GM18507 (cell line): Measurements from ENCODE around the gene PRSS21.

Experiments
- DNase-seq: peaks from one replicate; pipeline ENCODE4 v3.0.0; 2011; ENCODE audit warnings: low read depth; ENCODE audit not compliant: insufficient read length; ENCODE audit errors: extremely low spot score
- FAIRE-seq: peaks from 2 replicates; lab custom pipeline; 2011; peaks lifted over from hg19 to GRCh38; lab: Jason Lieb, UNC

PRSS21 gene

DNA sequence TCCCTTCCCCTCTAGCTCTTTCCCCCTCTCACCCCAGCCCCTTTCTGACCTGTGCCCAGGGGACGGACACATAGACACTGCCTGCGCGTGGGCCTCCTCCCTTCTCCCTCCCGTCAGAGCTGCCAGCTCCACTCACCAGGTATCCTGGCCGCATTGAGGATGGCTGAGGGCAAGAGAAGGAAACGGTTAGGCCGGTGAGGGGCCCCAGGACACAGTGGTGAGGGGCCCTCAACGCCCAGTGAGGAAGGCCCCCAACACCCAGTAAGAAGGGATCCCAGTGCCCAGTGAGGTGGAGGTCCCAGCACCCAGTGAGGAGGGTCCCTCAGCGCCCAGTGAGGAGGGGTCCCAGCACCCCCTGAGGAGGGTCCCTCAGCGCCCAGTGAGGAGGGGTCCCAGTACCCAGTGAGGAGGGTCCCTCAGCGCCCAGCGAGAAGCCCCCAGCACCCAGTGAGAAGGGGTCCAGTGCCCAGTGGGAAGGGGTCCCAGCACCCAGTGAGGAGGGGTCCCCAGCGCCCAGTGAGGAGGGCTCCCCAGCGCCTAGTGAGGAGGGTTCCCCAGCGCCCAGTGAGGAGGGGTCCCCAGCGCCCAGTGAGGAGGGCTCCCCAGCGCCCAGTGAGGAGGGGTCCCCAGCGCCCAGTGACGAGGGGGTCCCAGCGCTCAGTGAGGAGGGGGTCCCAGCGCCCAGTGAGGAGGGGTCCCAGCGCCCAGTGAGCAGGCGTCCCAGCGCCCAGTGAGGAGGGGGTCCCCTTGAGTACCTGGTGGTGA lies 39.8 kb downstream of the PRSS21 start:
- FAIRE-seq = no peak
- no peak for DNase-seq

DNA sequence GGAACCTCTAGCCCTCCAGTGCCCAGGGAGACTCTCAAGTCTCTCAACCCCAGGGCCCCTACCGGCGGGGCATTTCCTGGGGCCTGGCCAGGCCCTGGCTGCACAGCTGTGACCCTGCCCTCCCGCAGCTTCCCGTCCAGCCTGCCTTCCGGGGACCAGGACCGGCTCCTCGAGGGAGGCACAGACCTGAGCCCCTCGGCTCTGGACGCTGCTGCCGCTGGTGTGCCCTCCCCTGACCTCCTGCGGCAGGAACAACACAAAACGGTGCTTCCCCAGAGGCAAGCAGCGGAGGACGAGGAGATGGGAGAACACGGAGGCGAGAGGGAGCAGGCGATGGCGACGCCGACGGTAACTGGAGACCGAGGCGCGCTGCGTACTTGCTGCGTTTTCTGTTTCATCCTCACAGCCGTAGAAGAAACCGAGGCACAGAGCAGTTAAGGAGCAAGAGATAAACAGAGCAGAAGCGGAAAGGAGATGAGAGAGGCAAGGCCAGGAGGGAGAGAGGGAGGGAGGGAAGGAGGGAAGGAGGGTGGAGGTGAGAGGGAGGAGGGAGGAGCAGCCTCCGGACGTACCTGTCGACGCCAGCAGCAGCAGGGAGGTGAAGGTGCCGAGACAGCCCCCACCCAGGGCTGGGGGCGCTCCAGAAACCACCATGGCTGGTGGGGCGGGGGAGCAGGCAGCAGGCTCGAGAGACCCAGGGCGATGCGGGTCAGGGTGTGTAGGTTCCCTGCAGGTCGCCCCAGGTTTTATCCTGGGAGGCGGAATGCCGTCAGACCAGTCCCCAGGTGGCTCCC lies 40.6 kb downstream of the PRSS21 start, which contains the start of gene PRSS22:
Gene PRSS22 (minus strand): TSS at position 720 of the 794 bp plus-strand sequence. CDS start 66 bp downstream, at position 654.
- FAIRE-seq (no peak), DNase-seq (no peak)

DNA sequence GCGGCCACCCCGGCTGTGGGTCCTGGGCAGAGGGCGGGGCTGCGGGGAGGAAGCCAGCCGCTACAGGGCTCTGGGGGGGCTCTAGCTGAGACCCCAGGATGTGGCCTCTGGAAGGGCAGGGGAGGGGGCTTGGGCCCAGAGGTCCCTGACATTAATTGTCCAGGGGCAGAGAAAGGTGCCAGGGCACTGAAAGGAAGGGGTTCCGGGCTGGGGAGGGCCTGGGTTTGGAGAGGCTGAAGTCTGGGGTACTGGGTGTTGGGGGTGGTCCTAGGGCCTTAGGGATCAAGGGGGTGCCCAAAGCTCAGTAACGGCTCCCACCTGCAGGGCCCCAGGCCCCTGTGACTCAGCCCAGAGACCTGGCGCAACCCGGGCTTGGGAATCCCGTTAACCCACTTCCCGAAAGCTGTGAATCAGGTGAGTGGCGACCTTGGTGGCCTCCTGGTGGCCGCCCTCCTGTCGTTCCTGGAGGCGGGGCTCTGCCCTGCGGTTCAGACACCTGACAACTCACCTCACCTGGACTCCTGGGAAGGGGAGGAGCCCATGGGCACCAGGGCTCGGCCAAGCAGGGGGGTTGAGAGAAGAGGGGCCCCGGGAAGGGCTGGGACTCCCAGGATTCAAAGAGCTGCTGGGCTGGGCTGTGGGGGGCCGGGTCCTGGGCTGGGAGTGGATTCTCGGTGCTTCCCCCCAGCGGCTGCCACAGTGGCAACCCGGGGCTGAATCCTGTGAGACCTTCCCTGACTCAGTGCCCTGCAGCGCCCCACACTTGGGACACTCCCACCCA lies 41.4 kb downstream of the PRSS21 start:
- FAIRE-seq = no peak
- DNase-seq = no peak

DNA sequence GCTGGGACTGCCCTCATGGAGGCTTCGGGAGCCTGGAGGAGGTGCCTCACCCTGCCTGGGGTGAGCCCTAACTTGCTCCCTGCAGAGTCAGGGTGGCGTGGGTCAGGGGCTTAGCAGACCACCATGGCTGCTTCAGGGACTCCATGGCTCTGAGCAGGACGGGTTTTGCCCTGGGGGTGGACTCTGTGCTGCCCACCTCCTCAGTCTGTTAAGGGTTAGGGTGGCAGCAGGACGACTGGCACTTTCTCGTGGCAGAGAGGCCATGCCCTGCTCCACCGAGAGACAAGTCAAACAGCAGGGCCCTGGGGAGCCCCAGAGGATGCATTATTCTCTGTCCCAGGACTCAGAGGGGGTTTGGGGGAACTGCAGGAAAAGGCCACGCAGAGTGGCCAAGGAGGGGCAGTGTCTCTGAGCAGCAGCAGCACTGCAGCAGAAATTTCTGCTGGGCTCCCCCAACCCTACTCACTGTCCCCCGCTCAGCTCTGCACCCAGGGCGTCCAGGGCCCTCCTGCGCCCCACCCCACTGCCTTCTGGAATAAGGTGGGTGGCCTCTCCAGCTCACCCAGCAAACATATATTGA lies 42.7 kb downstream of the PRSS21 start:
- FAIRE-seq (no peak), DNase-seq (no peak)

DNA sequence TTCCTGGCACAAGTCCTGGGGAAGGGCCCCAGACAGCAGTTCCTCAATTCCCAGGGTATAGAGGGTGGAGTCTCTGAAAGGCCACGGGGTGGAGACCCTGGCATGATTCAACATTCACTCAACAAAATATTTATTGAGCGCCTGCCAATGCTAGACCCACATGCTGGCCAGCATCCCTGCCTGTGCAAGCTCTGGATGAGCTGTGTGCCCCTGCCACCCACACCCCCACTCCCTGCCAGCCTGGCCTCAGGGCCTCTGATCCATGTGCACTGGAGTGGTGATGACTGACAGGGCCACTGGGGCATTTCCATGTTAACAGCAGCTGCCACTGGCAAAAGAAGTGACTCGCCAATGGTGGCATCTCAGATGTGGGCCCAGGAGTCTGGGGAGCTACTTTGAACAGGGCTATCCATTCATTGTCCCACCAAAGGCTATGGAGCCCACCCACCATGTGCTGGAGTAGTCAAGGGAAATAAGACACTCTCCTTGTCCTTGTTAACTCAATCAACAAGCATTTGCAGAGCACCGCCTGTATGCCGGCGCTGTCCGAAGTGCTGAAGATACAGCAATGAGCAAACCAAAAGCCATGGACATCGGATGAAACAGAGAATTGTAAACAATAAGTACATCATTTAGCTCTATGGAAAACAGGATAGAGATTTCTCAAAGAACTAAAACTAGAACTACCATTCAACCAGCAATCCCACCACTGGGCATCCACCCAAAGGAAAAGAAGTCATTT lies 44.0 kb downstream of the PRSS21 start:
- DNase-seq = no peak
- no peak for FAIRE-seq

DNA sequence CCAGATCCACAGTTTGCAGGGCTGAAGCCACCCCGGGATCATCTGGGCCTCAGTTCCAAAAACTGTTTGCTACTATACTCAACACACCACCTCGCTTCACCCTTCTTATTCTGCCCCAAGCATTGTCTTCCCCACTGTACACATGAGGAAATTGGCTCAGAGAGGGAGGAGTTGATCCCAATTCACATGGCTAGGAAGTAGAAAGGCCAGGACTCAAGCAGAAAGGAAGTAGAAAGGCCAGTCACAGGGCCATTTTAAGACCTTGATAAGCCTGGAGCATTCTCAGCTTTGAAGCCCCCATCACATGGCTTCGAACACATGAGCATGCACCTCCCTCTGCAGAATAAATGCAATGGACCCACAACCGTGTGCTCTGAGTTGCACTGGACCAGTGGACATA lies 48.6 kb downstream of the PRSS21 start:
- FAIRE-seq (no peak), DNase-seq (no peak)

DNA sequence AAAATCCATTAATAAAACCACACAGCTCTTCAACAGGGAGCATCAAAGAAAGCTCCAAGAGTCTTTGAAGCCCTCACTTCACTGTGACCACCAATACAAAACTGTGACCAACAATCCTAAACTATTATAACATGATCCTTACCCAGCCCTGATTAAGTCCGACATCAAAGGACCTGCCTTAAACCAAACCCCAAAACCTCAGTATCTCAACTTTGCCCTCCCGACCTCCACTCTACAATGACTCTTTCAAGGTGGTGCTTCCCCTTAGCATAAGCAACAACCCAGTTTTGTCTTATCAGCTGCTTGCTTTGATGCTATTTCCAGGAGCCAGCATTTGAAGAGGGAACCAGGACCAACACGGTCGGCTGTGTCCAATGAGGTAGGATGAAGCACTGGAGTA lies 49.4 kb downstream of the PRSS21 start:
- DNase-seq (no peak), FAIRE-seq (no peak)

DNA sequence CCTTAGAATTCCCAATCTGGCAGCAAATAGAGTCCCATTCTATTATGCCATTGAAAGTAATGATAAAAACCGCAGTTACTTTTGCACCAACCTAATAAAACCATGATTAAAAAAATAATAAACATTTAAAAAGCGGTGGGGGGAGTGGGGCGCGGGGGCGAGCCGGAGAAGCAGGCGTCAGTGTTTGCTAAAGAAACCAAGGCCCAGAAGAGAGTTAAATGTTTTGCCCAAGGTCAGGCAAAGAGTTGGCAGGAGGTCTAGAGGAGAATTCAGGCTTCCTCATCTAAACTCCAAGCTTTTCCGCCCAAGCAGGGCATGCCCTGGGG lies 50.6 kb downstream of the PRSS21 start:
- FAIRE-seq (no peak), DNase-seq (no peak)

DNA sequence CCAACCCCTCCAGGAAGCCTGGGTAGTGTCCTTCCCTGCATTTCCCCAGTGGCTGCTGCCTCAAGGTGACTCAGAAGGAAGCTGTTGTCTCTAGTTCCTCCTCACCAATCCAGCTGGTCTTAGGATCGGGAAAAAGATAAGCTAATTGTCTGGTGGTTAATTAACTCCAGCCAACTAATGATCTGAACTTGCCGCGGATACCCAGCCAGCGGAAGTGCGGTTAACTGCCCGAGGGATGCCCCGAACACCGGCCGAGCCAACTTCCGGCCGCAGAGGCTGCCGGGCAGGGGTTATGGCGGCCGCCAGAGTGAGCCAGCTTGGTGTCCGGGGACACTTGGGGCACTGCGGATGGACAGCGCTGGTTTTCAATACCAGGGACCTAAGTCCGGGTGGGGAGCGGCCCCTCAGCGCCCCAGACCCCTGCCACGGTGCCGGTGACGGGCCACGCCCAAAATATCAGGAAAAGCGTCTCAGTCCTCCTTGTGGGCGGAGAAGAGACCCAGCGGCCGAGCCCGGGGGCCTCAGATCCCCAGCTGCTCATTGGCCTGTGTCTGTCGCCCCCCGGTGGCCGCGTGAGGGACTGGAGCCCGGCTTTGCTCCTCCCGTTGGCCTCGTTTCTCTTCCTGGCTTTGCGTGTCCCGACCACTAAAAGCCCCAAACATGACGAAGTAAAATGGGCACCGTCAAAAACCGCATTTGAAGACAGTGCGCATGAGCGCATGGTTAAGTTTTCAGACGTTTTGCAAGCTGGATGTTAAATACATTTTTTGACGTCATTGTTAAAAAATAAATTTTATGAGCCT lies 51.2 kb downstream of the PRSS21 start:
- FAIRE-seq = peak; percentile 93
- peak; percentile 97 for DNase-seq
